GM18861 (cell line): ENCODE results near the gene CYB5R4.
A peak's percentile ranks its signal among the peaks of the same experiment; 100 is the strongest.
"Not testable (repeated sequence)": the region's sequence is repeated elsewhere in the genome, so short reads cannot be mapped to it uniquely, and the experiment has no call there.

Source experiments
- ATAC-seq: cut with Tn5 transposase; IDR thresholded peaks from one replicate; pipeline ENCODE4 v1.9.1; 2021; ENCODE audit not compliant: unreplicated experiment

Gene CYB5R4

GRCh38 chr6:83862776-83863471 is 3.4 kb downstream of the CYB5R4 start:
- ATAC-seq: no peak

DNA sequence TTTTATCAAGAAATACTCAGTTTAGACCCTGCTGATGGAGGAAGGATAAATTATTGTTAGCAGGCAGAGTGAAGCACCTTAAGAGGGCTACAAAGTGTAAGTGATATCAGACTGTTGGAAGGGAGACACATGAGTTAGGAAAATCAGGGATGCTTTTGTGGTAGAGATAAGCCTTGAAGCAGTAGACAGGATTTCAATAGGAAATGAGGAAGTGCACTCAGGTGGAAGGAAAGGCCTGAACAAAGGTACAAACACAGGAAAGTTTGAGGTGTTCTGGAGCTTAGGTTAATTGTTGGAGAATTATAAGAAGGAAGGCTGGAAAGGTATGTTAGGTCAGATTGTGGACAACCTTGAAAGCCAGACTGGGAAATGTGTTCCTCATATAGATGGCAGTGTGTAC is 7.6 kb downstream of the CYB5R4 start:
- no peak for ATAC-seq

DNA sequence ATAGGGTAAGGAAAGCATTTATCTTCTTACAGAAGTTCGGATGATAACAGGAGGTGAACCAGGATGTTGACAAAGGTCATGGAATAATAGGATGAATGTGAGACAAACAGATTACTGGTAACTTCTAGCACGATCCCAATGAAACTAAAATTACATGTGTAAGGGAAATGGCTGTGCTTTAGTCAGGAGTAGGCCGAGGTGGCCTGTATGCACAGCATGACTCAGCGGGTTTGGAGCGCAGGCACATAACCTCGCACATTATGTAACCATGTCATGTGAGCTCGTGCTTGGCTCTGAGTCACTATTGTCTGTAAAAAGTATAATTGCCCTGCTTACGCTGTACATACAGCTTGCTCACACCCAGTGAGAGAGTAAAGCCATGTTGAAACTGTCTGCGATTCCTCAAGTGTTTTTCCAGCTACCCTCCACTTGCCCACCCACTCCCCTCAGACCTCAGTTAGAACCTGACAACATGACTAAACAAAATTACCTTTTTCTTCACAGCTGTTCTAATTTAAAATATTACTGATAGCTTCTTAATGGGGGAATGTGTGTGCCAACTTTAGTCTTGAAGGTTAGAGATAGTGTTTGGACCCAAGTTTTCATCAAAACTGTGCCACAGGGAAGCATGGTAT is 8.2 kb downstream of the CYB5R4 start:
- no peak for ATAC-seq

DNA sequence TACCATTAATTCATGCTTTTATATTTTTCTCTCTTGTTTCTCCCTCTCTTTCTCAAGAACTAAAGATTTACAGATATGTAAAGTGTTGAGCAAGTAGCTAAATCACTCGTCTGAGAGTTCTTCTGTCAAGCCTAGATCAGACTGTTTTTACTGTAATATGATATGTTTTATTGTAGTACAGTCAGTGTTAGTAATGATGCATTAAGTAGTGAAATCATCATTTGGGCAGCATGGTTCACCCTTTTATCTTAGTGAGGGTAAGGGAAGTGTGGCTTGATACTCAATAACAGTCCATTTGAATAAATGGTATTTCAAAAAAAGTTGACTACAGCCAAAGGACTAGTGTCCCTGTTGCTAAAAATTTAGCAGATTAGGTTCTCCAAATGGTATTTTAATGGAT is 9.2 kb downstream of the CYB5R4 start:
- ATAC-seq: no peak

DNA sequence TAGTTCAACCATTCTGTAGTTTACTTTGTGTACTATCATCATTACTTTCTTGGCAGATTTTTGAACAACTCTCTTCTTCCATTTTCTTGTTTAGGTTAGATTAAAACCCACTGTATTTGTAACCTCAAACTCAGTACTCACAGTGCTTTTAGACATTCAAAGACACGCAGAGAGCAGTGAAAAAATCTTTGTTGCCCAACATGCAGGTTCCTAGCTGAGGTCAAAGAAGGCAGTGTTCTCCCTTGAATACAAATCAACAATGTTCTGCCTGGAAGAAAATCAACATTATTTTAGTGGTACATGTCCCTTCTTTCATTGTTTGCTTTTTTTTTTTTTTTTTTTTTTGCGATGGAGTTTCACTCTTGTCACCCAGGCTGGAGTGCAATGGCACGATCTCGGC is 11.2 kb downstream of the CYB5R4 start:
- ATAC-seq: no peak

GRCh38 chr6:83872386-83873118 is 13.1 kb downstream of the CYB5R4 start:
- no peak for ATAC-seq

GRCh38 chr6:83873869-83874268 is 14.4 kb downstream of the CYB5R4 start:
- ATAC-seq: no peak

- ATAC-seq: no peak
Measured at GRCh38 chr6:83875843-83876242, 16.4 kb downstream of the CYB5R4 start.

DNA sequence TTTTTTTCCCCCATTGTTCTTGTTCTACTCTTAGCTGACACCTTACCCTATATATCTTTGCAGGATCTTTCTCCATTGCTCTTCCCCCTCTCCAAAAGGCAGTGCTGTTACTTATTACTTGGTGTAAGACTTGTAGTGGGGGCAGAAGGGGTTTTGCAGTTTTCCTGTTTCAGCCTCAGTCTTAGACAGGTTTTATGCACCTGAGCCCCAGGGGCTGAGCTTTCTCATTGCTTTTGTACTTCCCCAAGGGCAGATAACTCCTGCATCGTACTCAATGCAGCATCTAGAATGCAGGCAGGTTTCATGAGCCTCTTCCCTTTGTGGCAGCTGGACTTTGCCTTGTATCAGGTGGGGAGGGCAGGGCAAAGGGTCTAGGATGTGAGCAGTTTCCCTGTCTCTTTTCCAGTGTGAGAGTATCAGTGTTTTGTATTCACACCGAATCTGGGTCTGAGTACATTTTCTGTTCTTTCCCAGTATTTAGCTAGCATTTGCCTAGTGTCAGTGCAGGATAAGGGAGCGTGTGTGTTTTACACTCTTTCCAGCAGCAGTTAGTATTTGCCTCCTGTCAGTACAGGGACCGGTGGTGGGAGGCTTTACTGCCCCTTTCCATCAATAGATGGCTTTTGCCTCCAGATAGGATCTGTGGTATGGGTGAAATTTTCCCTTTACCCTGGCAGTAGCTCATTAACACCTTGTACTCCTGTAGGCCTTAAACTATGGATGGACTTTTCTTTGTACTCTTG is 19.6 kb downstream of the CYB5R4 start:
- no peak for ATAC-seq

GRCh38 chr6:83879746-83880145 is 20.3 kb downstream of the CYB5R4 start:
- no peak for ATAC-seq

DNA sequence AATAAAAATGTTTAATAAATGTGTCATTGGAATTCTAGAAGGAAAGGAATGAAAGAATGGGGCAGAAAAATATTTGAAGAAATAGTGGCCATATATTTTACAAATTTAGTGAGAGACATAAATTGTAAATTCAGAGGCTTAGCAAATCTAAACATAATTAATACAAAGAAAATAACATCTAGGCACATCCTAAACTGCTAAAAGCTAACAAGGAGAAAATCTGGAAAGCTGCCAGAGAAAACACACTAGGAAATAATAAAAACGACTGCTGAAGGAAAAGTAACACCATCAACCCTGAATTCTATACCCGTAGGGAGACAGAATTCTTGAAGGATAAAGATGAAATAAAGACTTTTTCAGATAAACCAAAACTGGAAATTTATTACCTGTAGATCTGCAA is 23.8 kb downstream of the CYB5R4 start:
- no peak for ATAC-seq

GRCh38 chr6:83884523-83884922 is 25.0 kb downstream of the CYB5R4 start:
- peak; percentile 94 for ATAC-seq

DNA sequence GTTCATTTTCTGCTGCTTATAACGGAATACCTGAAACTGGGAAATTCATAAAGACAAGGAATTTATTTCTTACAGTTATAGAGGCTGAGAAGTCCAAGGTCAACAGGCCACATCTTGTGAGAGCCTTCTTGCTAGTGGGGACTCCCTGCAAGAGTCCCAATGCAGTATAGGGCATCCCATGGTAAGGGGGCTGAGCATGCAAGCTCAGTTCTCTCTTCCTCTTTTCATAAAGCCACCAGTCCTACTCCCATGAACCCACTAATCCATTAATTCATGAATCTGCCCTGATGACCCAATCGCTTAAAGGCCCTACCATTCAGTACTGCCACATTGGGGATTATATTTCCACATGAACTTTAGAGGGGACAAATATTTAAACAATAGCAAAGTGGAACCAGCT is 26.5 kb downstream of the CYB5R4 start:
- ATAC-seq: no peak

GRCh38 chr6:83889621-83890020 is 30.1 kb downstream of the CYB5R4 start:
- no peak for ATAC-seq

DNA sequence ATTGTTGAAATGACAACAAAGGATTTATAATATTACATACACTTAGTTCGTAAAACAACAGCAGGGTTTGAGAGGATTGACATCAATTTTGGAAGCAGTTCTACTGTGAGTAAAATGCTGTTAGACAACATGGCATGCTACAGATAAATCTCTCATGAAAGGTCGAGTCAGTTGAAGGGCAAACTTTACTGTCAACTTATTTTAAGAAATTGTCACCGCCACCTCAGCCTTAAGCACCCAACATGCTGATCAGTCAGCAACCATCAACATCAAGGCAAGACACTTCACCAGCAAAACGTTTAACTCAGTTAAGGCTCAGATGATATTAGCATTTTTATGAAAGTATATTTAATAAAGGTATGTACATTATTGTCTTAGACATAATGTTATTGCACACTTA is 31.0 kb downstream of the CYB5R4 start:
- no peak for ATAC-seq

- ATAC-seq: no peak
Measured at GRCh38 chr6:83891586-83891985, 32.1 kb downstream of the CYB5R4 start.

DNA sequence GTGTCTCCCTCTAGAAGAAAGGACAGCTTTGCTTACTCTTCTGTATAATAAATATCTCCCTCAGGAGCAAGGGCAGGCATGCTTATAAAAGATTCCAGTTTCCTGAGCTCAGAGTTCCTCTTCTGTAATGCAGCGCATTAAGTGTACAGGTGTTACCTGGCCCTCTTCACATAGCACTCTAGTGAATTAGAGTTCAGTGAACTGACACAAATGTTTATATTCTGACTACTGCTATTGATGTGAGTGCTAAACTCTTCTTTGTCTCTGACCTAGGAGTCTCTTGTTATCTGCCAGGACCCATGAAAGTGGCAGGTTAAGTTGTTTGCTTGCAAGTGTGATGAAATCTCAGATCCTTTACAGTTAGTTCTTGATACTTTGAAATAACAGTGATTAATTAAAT is 33.5 kb downstream of the CYB5R4 start:
- ATAC-seq: no peak

- not testable (repeated sequence) for ATAC-seq
Measured at GRCh38 chr6:83897094-83897493, 37.6 kb downstream of the CYB5R4 start.

DNA sequence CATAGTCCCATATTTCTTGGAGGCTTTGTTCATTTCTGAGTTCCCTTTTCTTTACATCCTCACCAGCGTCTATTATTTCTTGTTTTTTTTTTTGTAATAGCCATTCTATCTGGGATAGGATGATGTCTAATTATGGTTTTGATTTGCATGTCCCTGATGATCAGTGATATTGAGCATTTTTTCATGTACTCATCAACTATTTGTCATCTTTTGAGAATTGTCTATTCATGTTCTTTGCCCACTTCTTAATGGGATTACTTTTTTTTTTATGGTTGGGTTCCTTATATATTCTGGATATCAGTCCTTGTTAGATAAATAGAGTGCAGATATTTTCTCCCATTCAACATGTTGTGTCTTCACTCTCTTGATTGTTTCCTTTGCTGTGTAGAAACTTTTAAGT is 42.1 kb downstream of the CYB5R4 start:
- ATAC-seq: no peak

GRCh38 chr6:83904395-83904794 is 44.9 kb downstream of the CYB5R4 start:
- no peak for ATAC-seq

GRCh38 chr6:83905648-83906047 is 46.2 kb downstream of the CYB5R4 start:
- ATAC-seq: no peak
